HEK293 (cell line): ENCODE results near the gene PSMC1.
A peak's percentile ranks its signal among the peaks of the same experiment; 100 is the strongest.

Experiments used
- CTCF ChIA-PET: fragments of 350-600 bp; formaldehyde crosslinking; extraction: SDS; loops from one replicate; lab custom pipeline; 2021; ENCODE audit warnings: antibody characterized with exemption; lab: Yijun Ruan, JAX
- POLR2A ChIA-PET: fragments of 300-600 bp; formaldehyde crosslinking; extraction: SDS; loops from one replicate; lab custom pipeline; 2020; ENCODE audit warnings: antibody characterized with exemption, inconsistent platforms; lab: Yijun Ruan, JAX
- H3K27ac ChIP-seq: fragments of 200-500 bp; sonication (Bioruptor generic); 2 replicates; pipeline ENCODE4 v1.5.1; 2014; ENCODE audit warnings: low read depth, low read length, control low read depth, inconsistent platforms; ENCODE audit errors: extremely low read depth
- H3K36me3 ChIP-seq, 2 experiments: fragments of 200-500 bp in 1 of 2; sonication (Bioruptor generic) in 1 of 2; 1 replicate in 1 of 2; 2 replicates in 1 of 2; pipeline ENCODE4 v1.5.1; 2014 to 2017; ENCODE audit warnings: inconsistent platforms in 2 of 2, low read length in 2 of 2; ENCODE audit not compliant: control insufficient read depth in 2 of 2, insufficient read depth in 1 of 2
- H3K4me1 ChIP-seq: fragments of 200-500 bp; sonication (Bioruptor generic); 2 replicates; pipeline ENCODE4 v1.5.1; 2014; ENCODE audit warnings: mild to moderate bottlenecking, low read length, inconsistent platforms; ENCODE audit not compliant: control insufficient read depth, insufficient read depth
- H3K4me3 ChIP-seq: 2 replicates; pipeline ENCODE4 v1.5.1; 2011; ENCODE audit warnings: low read depth, mild to moderate bottlenecking, control low read depth, low read length, moderate library complexity
- H3K9me3 ChIP-seq: fragments of 200-500 bp; sonication (Bioruptor generic); 2 replicates; pipeline ENCODE4 v1.5.1; 2014; ENCODE audit warnings: low read depth, low read length, inconsistent platforms; ENCODE audit not compliant: control insufficient read depth, insufficient read depth
- CTCF ChIP-seq: fragments of 450-650 bp; formaldehyde crosslinking; IDR thresholded peaks from 2 replicates; pipeline ENCODE4 v1.5.1; 2016; ENCODE audit warnings: missing biosample characterization, missing genetic modification characterization
- GLIS2 ChIP-seq: fragments of 450-650 bp; formaldehyde crosslinking; IDR thresholded peaks from 2 replicates; pipeline ENCODE4 v1.5.1; 2016; ENCODE audit warnings: missing biosample characterization, missing genetic modification characterization
- HIC1 ChIP-seq: fragments of 450-650 bp; formaldehyde crosslinking; IDR thresholded peaks from 2 replicates; pipeline ENCODE4 v1.5.1; 2016; ENCODE audit warnings: missing biosample characterization, missing genetic modification characterization
- OSR2 ChIP-seq: fragments of 450-650 bp; formaldehyde crosslinking; IDR thresholded peaks from 2 replicates; pipeline ENCODE4 v1.5.1; 2016; ENCODE audit warnings: missing biosample characterization, missing genetic modification characterization
- ZBTB1 ChIP-seq: fragments of 450-650 bp; formaldehyde crosslinking; IDR thresholded peaks from 2 replicates; pipeline ENCODE4 v1.5.1; 2016; ENCODE audit warnings: missing biosample characterization, missing genetic modification characterization
- ZFHX2 ChIP-seq: fragments of 450-650 bp; formaldehyde crosslinking; conservative IDR thresholded peaks from 2 replicates; pipeline ENCODE4 v1.5.1; 2016; ENCODE audit warnings: missing biosample characterization, missing genetic modification characterization
- ZNF121 ChIP-seq: fragments of 450-650 bp; formaldehyde crosslinking; IDR thresholded peaks from 2 replicates; pipeline ENCODE4 v1.5.1; 2016; ENCODE audit warnings: missing biosample characterization, missing genetic modification characterization
- ZNF140 ChIP-seq: fragments of 450-650 bp; formaldehyde crosslinking; IDR thresholded peaks from 2 replicates; pipeline ENCODE4 v1.5.1; 2016; ENCODE audit warnings: missing biosample characterization, missing genetic modification characterization
- ZNF146 ChIP-seq: fragments of 450-650 bp; formaldehyde crosslinking; IDR thresholded peaks from 2 replicates; pipeline ENCODE4 v1.5.1; 2016; ENCODE audit warnings: missing biosample characterization, missing genetic modification characterization
- ZNF184 ChIP-seq: fragments of 450-650 bp; IDR thresholded peaks from 2 replicates; pipeline ENCODE4 v1.5.1; 2018; ENCODE audit warnings: missing biosample characterization, mild to moderate bottlenecking, missing genetic modification characterization
- ZNF19 ChIP-seq: fragments of 450-650 bp; formaldehyde crosslinking; IDR thresholded peaks from 2 replicates; pipeline ENCODE4; 2016; ENCODE audit warnings: missing biosample characterization, missing genetic modification characterization, low read depth
- ZNF23 ChIP-seq: fragments of 450-650 bp; formaldehyde crosslinking; IDR thresholded peaks from 2 replicates; pipeline ENCODE4 v1.5.1; 2016; ENCODE audit warnings: missing biosample characterization, missing genetic modification characterization, borderline replicate concordance
- ZNF350 ChIP-seq: fragments of 450-650 bp; formaldehyde crosslinking; IDR thresholded peaks from 2 replicates; pipeline ENCODE4 v1.5.0; 2017; ENCODE audit warnings: missing biosample characterization, mild to moderate bottlenecking, missing genetic modification characterization
- ZNF501 ChIP-seq: fragments of 450-650 bp; formaldehyde crosslinking; IDR thresholded peaks from 2 replicates; pipeline ENCODE4 v1.5.1; 2016; ENCODE audit warnings: missing biosample characterization, missing genetic modification characterization
- ZNF585B ChIP-seq: fragments of 450-650 bp; formaldehyde crosslinking; IDR thresholded peaks from 2 replicates; pipeline ENCODE4 v1.5.1; 2016; ENCODE audit warnings: missing biosample characterization, missing genetic modification characterization
- ZNF629 ChIP-seq: fragments of 450-650 bp; formaldehyde crosslinking; IDR thresholded peaks from 2 replicates; pipeline ENCODE4 v1.5.1; 2017; ENCODE audit warnings: missing biosample characterization, missing genetic modification characterization
- ZSCAN30 ChIP-seq: fragments of 450-650 bp; IDR thresholded peaks from 2 replicates; pipeline ENCODE4 v1.5.1; 2018; ENCODE audit warnings: missing biosample characterization, mild to moderate bottlenecking, missing genetic modification characterization, moderate library complexity
- TF ChIP-seq, protein P1 (sequence below): fragments of 450-650 bp; formaldehyde crosslinking; conservative IDR thresholded peaks from 2 replicates; pipeline ENCODE4 v1.5.1; 2016; ENCODE audit warnings: low read depth, missing biosample characterization, missing genetic modification characterization
- TF ChIP-seq, protein P2 (sequence below): fragments of 450-650 bp; formaldehyde crosslinking; IDR thresholded peaks from 2 replicates; pipeline ENCODE4 v1.5.1; 2016; ENCODE audit warnings: missing biosample characterization, missing genetic modification characterization
- TF ChIP-seq, protein P3 (sequence below): fragments of 450-650 bp; formaldehyde crosslinking; optimal IDR thresholded peaks from 2 replicates; pipeline ENCODE3; 2016; ENCODE audit warnings: missing biosample characterization, mild to moderate bottlenecking, missing genetic modification characterization

The PSMC1 gene

DNA sequence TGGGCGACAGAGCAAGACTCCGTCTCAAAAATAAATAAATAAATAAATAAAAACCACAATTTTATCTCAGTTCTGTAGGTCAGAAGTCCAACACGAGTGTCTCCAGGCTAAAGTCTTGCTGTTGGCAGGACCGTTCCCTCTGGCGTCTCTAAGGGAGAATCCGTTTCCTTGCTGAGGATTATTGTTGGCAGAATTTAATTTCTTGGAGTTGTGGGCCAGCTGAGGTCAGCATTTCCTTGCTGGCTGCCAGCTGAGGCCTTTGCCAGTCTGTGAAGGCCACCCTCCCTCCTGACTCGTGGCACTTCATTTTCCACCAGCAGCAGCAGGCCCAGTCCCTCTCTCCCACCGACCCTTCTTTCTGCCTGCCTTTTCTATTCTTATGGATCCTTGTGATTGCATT lies 17.2 kb downstream of the PSMC1 start:
- ChIA-PET CTCF (no interaction called here), POLR2A (no interaction called here)
- Histone ChIP-seq H3K36me3 (peaks cover 34 to 88% of the 10 kb centered on the region in 2 experiments), H3K9me3 (no peaks in the 10 kb centered on the region), H3K4me1 (no peaks in the 10 kb centered on the region), H3K4me3 (no peak overlapping the region), H3K27ac (no peak overlapping the region)
- TF ChIP-seq ZNF23 (tag by site-specific recombination) = no peak
- TF ChIP-seq ZBTB1 = no peak
- no peak for TF ChIP-seq ZNF501 (tag by site-specific recombination)
- no peak for TF ChIP-seq ZNF140 (tag by site-specific recombination)
- TF ChIP-seq, protein P1, sequence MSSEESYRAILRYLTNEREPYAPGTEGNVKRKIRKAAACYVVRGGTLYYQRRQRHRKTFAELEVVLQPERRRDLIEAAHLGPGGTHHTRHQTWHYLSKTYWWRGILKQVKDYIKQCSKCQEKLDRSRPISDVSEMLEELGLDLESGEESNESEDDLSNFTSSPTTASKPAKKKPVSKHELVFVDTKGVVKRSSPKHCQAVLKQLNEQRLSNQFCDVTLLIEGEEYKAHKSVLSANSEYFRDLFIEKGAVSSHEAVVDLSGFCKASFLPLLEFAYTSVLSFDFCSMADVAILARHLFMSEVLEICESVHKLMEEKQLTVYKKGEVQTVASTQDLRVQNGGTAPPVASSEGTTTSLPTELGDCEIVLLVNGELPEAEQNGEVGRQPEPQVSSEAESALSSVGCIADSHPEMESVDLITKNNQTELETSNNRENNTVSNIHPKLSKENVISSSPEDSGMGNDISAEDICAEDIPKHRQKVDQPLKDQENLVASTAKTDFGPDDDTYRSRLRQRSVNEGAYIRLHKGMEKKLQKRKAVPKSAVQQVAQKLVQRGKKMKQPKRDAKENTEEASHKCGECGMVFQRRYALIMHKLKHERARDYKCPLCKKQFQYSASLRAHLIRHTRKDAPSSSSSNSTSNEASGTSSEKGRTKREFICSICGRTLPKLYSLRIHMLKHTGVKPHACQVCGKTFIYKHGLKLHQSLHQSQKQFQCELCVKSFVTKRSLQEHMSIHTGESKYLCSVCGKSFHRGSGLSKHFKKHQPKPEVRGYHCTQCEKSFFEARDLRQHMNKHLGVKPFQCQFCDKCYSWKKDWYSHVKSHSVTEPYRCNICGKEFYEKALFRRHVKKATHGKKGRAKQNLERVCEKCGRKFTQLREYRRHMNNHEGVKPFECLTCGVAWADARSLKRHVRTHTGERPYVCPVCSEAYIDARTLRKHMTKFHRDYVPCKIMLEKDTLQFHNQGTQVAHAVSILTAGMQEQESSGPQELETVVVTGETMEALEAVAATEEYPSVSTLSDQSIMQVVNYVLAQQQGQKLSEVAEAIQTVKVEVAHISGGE = no peak
- no peak for TF ChIP-seq ZNF146 (tag by site-specific recombination)
- no peak for TF ChIP-seq ZNF585B (tag by site-specific recombination)
- TF ChIP-seq ZNF19 (tag by site-specific recombination) = no peak

GRCh38 chr14:90274019-90274418 lies 17.7 kb downstream of the PSMC1 start:
- TF ChIP-seq CTCF (tag by site-specific recombination) (peak; percentile 39), GLIS2 (tag by site-specific recombination) (0 out of 2 replicates have a peak, but pooled peaks have one; percentile 30), ZNF184 (tag by site-specific recombination) (no peak), HIC1 (0 out of 2 replicates have a peak, but pooled peaks have one; percentile 26)
- TF ChIP-seq, all 188 proteins: peak for 3

DNA sequence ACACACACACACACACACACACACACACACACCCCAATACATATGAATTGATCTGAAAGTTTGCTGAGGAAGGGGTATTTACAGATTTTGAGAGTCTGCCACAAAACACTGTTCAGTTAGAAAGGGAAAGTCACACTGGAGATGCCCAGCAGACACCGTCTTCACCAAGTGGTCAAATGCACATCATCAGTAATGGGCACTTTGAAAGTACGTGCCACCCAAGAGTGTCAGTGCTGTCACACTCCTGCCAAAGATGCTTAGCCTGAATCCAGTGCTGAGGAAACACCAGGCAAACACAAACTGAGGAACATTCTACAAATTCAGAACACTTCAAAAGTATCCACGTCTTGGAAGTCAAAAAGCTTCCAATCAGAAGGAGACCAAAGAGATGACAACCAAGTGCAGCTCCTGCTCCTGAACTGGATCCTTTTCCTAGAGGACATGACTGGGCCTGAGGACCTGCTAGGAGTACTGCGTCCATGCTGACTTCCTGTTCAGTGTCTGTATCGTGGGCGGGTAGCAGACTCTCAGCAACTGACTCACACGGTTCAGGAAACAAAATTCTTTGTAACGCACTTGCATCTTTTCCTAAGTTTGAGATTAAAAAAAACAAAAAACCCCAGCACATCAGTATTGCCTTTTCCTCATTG lies 18.6 kb downstream of the PSMC1 start:
- no peaks in the 10 kb centered on the region for H3K9me3 ChIP-seq
- ChIA-PET POLR2A (interaction anchor here (1.1 kb wide), 1 partner anchor 12 kb away, joined by 3 read pairs; no protein-coding TSS in a partner anchor), CTCF (interaction anchor here (0.6 kb wide), 2 partner anchors 32 to 122 kb away, joined by 3 to 5 read pairs; no protein-coding TSS in a partner anchor)
- no peak overlapping the region for H3K4me3 ChIP-seq
- peaks cover 21 to 88% of the 10 kb centered on the region in 2 experiments for H3K36me3 ChIP-seq
- H3K27ac ChIP-seq = no peak overlapping the region
- TF ChIP-seq ZSCAN30 = no peak
- TF ChIP-seq, protein P2, sequence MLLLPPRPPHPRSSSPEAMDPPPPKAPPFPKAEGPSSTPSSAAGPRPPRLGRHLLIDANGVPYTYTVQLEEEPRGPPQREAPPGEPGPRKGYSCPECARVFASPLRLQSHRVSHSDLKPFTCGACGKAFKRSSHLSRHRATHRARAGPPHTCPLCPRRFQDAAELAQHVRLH (tag by site-specific recombination) = no peak
- TF ChIP-seq ZNF121 (tag by site-specific recombination) = no peak
- TF ChIP-seq OSR2 (tag by site-specific recombination) = no peak
- no peak for TF ChIP-seq ZNF629
- TF ChIP-seq, protein P3, sequence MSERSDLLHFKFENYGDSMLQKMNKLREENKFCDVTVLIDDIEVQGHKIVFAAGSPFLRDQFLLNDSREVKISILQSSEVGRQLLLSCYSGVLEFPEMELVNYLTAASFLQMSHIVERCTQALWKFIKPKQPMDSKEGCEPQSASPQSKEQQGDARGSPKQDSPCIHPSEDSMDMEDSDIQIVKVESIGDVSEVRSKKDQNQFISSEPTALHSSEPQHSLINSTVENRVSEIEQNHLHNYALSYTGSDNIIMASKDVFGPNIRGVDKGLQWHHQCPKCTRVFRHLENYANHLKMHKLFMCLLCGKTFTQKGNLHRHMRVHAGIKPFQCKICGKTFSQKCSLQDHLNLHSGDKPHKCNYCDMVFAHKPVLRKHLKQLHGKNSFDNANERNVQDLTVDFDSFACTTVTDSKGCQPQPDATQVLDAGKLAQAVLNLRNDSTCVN = no peak
- no peak for TF ChIP-seq ZNF350 (tag by site-specific recombination)
- peak; percentile 38 for TF ChIP-seq ZFHX2 (tag by site-specific recombination)
- H3K4me1 ChIP-seq = no peaks in the 10 kb centered on the region

More at GRCh38 chr14:90274019-90274418, 17.7 kb downstream of the PSMC1 start:
- POLR2A ChIA-PET = no interaction called here
- H3K4me1 ChIP-seq = no peaks in the 10 kb centered on the region
- H3K36me3 ChIP-seq = peaks cover 30 to 88% of the 10 kb centered on the region in 2 experiments
- H3K27ac ChIP-seq = no peak overlapping the region
- H3K4me3 ChIP-seq = no peak overlapping the region
- CTCF ChIA-PET = no interaction called here
- H3K9me3 ChIP-seq = no peaks in the 10 kb centered on the region
